Uterus (tissue), 4 donors: Measurements from ENCODE around the gene PRR35. TPM values are rescaled to one million over a fixed set of nuclear protein-coding genes. Genes with fewer than 3 reads are reported as not detected.

Source experiments
- DNase-seq, 2 donors: peaks; one replicate each; pipeline ENCODE4 v3.0.0-alpha.2; 2019 to 2020
- H3K27ac ChIP-seq, 2 donors: fragments of 200-600 bp; sonication (generic); 1 replicate in 1 of 2; 2 replicates in 1 of 2; pipeline ENCODE4 v1.5.1; 2016 to 2018
- H3K27me3 ChIP-seq, 2 donors: fragments of 200-600 bp; sonication (generic); one replicate each; pipeline ENCODE4 v1.5.1; 2018 to 2019; ENCODE audit warnings: control low read depth in 1 of 2
- H3K36me3 ChIP-seq, 2 donors: fragments of 200-600 bp; sonication (generic); one replicate each; pipeline ENCODE4 v1.5.1; 2019; ENCODE audit warnings: control low read depth in 1 of 2
- H3K4me1 ChIP-seq, 2 donors: fragments of 200-600 bp; sonication (generic); one replicate each; pipeline ENCODE4 v1.5.1; 2018 to 2019; ENCODE audit warnings: control low read depth in 1 of 2
- H3K4me3 ChIP-seq, 2 donors: fragments of 200-600 bp; sonication (generic); 1 replicate in 1 of 2; 2 replicates in 1 of 2; pipeline ENCODE4 v1.5.1; 2018 to 2019; ENCODE audit warnings: mild to moderate bottlenecking in 1 of 2
- H3K9me3 ChIP-seq, 2 donors: fragments of 200-600 bp; sonication (generic); one replicate each; pipeline ENCODE4 v1.5.1; 2019; ENCODE audit warnings: control low read depth in 1 of 2
- CTCF ChIP-seq, 4 experiments: fragments of 200-600 bp in 2 of 4; fragments of 450-650 bp in 2 of 4; sonication (generic) in 2 of 4; IDR thresholded peaks; one replicate each; pipeline ENCODE4 v1.5.1; 2016 to 2019; ENCODE audit warnings: antibody characterized with exemption in 4 of 4, mild to moderate bottlenecking in 2 of 4, moderate library complexity in 1 of 4
- POLR2A ChIP-seq, 2 donors: fragments of 450-650 bp; IDR thresholded peaks; one replicate each; pipeline ENCODE4 v1.6.1; 2016; ENCODE audit warnings: antibody characterized with exemption in 2 of 2, mild to moderate bottlenecking in 1 of 2, moderate library complexity in 1 of 2
- intact Hi-C: fragments of 100-400 bp; cut with DNase I; formaldehyde crosslinking; loops from one replicate; pipeline ENCODE4 v1.15.1; 2023; ENCODE audit warnings: low total_unique reads
- total RNA-seq, 4 donors: library from RNA; depleted of rRNA in 3 of 4; stranded (reverse); fragments of >200 nt in 3 of 4; gene quantifications; one replicate each; pipeline versions ENCODE4 v1.1.0 to v1.2.4, GENCODE V29; 2014 to 2023
- donor health status: DM: yes; HTN: yes; CAD: no.

The PRR35 gene
- total RNA-seq, 4 donors from 2014 or later: not detected

GRCh38 chr16:535446-536405 lies 24.5 kb upstream of the PRR35 start:
- TF ChIP-seq CTCF (IDR thresholded peaks at IDR 0.05) (no peak), POLR2A (IDR thresholded peaks at IDR 0.05) (no peak)
- no peaks in the 10 kb centered on the region for H3K9me3 ChIP-seq
- H3K4me1 ChIP-seq: no peaks in the 10 kb centered on the region
- H3K4me3 ChIP-seq: no peak overlapping the region
- DNase-seq: no peak
- intact Hi-C loops: no loop called here
- no peaks in the 10 kb centered on the region for H3K27me3 ChIP-seq
- H3K36me3 ChIP-seq: no peaks in the 10 kb centered on the region
- H3K27ac ChIP-seq: no peak overlapping the region

- no peaks in the 10 kb centered on the region for H3K9me3 ChIP-seq
- H3K27me3 ChIP-seq: no peaks in the 10 kb centered on the region
- TF ChIP-seq CTCF (IDR thresholded peaks at IDR 0.05) (no peak), POLR2A (IDR thresholded peaks at IDR 0.05) (no peak)
- H3K27ac ChIP-seq: no peak overlapping the region
- DNase-seq: no peak
- H3K4me3 ChIP-seq: no peak overlapping the region
- no peaks in the 10 kb centered on the region for H3K4me1 ChIP-seq
- H3K36me3 ChIP-seq: no peaks in the 10 kb centered on the region
- intact Hi-C loops: no loop called here
Observed at GRCh38 chr16:536746-537145, 23.4 kb upstream of the PRR35 start.

- Histone ChIP-seq H3K4me3 (no peak overlapping the region), H3K27ac (no peak overlapping the region), H3K27me3 (no peaks in the 10 kb centered on the region), H3K4me1 (no peaks in the 10 kb centered on the region), H3K9me3 (no peaks in the 10 kb centered on the region), H3K36me3 (no peaks in the 10 kb centered on the region)
- no peak for DNase-seq
- TF ChIP-seq CTCF (IDR thresholded peaks at IDR 0.05): no peak
- TF ChIP-seq POLR2A (IDR thresholded peaks at IDR 0.05): no peak
- intact Hi-C loops: no loop called here
Observed at GRCh38 chr16:537415-538335, 22.5 kb upstream of the PRR35 start.

- Histone ChIP-seq H3K27me3 (no peaks in the 10 kb centered on the region), H3K36me3 (no peaks in the 10 kb centered on the region), H3K9me3 (no peaks in the 10 kb centered on the region), H3K4me1 (no peaks in the 10 kb centered on the region), H3K27ac (no peak overlapping the region), H3K4me3 (no peak overlapping the region)
- intact Hi-C loops: no loop called here
- no peak for DNase-seq
- no peak for TF ChIP-seq CTCF (IDR thresholded peaks at IDR 0.05)
- no peak for TF ChIP-seq POLR2A (IDR thresholded peaks at IDR 0.05)
Observed at GRCh38 chr16:539901-540530, 20.2 kb upstream of the PRR35 start.
